Suppressor macrophage (primary cell): Measurements from ENCODE around the gene PIK3C2G.
"Not testable (repeated sequence)": the region's sequence is repeated elsewhere in the genome, so short reads cannot be mapped to it uniquely, and the experiment has no call there.

Source experiments
- DNase-seq, 4 experiments: peaks; one replicate each; pipeline ENCODE4 v3.0.0-alpha.2; 2020 to 2022

Gene PIK3C2G

DNA sequence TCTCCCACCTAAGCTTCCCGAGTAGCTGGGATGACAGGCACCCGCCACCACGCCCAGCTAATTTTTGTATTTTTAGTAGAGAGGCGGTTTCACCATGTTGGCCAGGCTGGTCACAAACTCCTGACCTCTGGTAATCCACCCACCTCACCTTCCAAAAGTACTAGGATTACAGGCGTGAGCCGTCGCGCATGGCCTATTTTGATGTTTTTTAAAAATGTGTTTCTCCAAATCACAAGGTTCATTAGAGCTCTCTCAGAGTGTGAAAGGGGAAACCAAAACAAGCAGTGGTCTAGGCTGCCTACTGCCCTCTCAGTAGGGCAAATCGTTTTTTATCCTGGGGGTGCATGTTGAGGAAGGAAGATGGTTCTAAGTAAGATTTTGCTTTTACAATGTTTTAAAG, 211.5 kb downstream of the PIK3C2G start:
- DNase-seq = no peak

GRCh38 chr12:18476861-18477260, 215.5 kb downstream of the PIK3C2G start:
- no peak for DNase-seq

- DNase-seq = no peak
Measured at GRCh38 chr12:18479256-18479655, 217.9 kb downstream of the PIK3C2G start.

GRCh38 chr12:18482601-18483120, 221.3 kb downstream of the PIK3C2G start:
- no peak for DNase-seq

GRCh38 chr12:18483698-18484325, 222.5 kb downstream of the PIK3C2G start:
- DNase-seq = no peak

GRCh38 chr12:18486036-18486435, 224.7 kb downstream of the PIK3C2G start:
- no peak for DNase-seq

- no peak for DNase-seq
Measured at GRCh38 chr12:18487509-18487908, 226.2 kb downstream of the PIK3C2G start.

DNA sequence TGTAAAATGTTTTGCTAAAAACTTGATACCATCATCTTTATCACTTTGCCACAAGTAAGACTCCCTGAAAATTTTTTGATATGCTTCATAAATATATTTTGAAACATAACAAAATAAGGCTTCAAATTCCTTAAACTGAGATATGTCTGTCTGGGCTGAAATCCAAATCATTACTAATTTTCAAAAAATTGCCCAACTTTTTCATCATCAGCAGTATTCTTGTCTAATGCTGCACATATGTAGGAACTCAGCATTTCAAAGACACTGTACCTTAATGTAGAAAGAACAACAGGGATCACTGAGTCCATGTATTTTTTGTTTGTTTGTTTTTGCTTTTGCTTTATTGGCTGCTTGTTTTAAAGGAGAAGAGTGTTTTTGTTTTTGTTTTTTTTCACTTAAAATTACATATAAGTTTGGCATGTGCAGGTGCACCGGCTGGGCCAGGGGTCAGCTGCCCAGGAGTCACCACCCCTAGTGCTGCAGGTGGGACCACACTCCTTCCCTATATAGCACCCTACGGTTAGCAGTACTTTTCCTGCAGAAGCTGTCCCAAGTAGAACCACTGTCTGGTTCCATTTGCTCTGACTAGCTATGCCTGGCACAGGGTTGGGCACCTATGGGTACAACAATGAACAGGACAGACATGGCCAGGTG, 231.2 kb downstream of the PIK3C2G start:
- no peak for DNase-seq

GRCh38 chr12:18496156-18496555, 234.8 kb downstream of the PIK3C2G start:
- DNase-seq = no peak

DNA sequence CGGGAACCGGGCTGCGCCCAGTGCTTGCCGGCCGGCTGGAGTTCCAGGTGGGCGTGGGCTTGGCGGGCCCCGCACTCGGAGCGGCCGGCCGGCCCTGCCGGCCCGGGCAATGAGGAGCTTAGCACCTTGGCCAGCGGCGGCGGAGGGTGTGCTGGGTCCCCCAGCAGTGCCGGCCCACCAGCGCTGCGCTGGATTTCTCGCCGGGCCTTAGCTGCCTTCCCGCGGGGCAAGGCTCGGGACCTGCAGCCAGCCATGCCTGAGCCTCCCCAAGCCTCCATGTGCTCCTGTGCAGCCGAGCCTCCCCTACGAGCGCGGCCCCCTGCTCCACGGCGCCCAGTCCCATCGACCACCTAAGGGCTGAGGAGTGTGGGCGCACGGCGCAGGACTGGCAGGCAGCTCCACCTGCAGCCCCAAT, 238.8 kb downstream of the PIK3C2G start:
- not testable (repeated sequence) for DNase-seq

DNA sequence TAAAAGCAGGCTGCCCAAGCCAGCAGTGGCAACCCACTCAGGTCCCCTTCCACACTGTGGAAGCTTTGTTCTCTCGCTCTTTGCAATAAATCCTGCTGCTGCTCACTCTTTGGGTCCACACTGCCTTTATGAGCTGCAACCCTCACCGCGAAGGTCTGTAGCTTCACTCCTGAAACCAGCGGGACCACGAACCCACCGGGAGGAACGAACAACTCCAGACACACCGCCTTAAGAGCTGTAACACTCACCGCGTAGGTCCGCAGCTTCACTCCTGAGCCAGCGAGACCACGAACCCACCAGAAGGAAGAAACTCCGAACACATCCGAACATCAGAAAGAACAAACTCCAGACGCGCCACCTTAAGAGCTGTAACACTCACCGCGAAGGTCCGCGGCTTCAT, 239.4 kb downstream of the PIK3C2G start:
- DNase-seq = not testable (repeated sequence)

- DNase-seq = no peak
Measured at GRCh38 chr12:18502422-18502968, 241.2 kb downstream of the PIK3C2G start.

DNA sequence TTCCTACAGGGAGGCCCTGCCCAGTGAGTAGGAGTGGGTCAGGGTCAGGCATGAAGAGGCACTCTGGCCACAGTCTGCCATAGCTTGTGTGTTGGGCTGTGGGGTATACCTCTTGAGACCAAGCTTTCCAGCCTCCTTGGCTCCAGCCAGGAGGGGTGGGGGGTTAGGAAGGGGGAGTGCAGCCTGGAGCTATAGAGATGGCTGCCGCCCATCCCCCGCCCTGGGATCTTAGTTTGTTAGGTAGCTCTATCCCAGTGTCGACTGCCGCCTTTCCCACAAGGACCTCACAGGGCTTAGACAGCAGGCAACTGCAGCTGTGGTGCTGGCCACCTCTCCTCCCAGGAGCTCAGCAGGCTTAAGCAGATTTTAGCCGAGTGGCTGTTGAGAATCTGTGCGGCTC, 260.1 kb downstream of the PIK3C2G start:
- DNase-seq = no peak

- DNase-seq = no peak
Measured at GRCh38 chr12:18522806-18523205, 261.5 kb downstream of the PIK3C2G start.

DNA sequence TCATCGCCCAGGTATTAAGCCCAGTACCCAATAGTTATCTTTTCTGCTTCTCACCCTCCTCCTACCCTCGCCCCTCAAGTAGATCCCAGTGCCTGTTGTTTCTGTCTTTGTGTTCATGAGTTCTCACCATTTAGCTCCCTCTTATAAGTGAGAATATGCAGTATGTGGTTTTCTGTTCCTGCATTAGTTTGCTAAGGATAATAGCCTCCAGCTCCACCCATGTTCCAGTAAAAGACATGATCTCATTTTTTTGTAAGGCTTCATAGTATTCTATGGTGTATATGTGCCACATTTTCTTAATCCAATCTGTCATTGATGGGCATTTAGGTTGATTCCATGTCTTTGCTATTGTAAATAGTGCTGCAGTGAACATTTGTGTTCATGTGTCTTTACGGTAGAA, 281.2 kb downstream of the PIK3C2G start:
- DNase-seq = not testable (repeated sequence)

- DNase-seq = peak in 1 of 4 experiments; percentile 0
Measured at GRCh38 chr12:18546399-18546798, 285.1 kb downstream of the PIK3C2G start.

- no peak for DNase-seq
Measured at GRCh38 chr12:18549598-18549997, 288.3 kb downstream of the PIK3C2G start.

- DNase-seq = no peak
Measured at GRCh38 chr12:18551106-18551505, 289.8 kb downstream of the PIK3C2G start.

DNA sequence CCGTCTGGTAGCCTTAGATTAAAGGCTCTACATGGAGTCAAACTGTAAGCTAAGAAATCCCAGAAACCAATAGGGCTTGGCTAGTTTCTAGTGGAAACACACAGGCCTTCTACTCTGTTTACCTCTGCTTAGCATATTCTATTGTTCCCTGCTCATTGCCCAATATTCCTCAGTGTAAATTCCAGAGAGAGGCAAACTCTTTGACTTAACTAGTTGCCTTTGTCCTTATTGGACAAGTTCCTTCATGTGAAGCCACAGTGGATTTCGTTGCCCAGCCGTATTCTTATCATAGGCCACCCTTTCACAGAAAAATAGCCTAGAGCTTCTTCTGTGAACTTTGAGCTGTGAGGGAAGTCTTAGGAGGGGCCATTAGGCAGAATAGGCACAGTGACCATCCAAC, 290.4 kb downstream of the PIK3C2G start:
- DNase-seq = no peak

GRCh38 chr12:18552829-18553228, 291.5 kb downstream of the PIK3C2G start:
- no peak for DNase-seq

GRCh38 chr12:18556161-18556560, 294.8 kb downstream of the PIK3C2G start:
- DNase-seq = no peak

DNA sequence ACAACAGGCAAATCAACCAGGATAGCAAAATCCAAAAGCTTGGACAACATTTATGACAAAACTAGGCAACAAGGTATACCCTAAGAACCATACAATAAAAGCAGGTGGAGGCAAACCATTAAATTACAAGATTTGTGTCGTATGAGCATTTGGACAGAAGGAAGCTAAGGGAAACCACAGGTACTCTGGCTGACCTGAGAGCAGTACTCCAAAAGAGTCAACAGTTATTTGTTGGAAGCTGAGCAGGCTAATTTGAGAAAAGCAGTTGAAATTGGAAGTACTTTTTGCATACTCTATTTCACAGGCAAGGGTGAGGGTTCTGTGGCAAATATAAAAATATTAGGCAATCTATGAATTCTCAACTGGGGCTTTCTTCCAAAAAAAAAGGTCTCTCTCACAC, 297.9 kb downstream of the PIK3C2G start:
- no peak for DNase-seq

- no peak for DNase-seq
Measured at GRCh38 chr12:18562531-18562930, 301.2 kb downstream of the PIK3C2G start.

DNA sequence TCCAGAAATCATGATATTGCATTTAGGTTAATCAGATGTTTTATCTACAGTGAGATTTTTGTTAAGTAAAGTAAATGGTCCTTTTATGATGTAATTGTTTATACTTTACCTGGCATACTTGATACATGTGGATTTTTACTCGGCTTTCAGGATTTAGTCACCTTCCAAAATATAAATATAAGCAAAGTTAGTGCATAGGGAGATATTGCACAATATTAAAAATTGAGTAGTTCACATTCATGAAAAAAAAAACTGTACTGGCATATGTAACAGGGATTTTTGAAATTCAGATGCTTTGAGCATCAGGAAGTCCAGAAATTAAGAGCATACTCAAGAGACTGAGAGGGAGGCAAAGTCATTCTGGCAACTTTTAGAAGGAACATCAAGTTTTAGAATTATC, 303.0 kb downstream of the PIK3C2G start:
- no peak for DNase-seq
